ENCODE data around the gene RBM23. TPM values are rescaled to one million over a fixed set of nuclear protein-coding genes. Genes with fewer than 3 reads are reported as not detected.

RBM23 gene
- polyA plus RNA-seq, 1 donor from 2014 or later: 83.7 TPM

DNA sequence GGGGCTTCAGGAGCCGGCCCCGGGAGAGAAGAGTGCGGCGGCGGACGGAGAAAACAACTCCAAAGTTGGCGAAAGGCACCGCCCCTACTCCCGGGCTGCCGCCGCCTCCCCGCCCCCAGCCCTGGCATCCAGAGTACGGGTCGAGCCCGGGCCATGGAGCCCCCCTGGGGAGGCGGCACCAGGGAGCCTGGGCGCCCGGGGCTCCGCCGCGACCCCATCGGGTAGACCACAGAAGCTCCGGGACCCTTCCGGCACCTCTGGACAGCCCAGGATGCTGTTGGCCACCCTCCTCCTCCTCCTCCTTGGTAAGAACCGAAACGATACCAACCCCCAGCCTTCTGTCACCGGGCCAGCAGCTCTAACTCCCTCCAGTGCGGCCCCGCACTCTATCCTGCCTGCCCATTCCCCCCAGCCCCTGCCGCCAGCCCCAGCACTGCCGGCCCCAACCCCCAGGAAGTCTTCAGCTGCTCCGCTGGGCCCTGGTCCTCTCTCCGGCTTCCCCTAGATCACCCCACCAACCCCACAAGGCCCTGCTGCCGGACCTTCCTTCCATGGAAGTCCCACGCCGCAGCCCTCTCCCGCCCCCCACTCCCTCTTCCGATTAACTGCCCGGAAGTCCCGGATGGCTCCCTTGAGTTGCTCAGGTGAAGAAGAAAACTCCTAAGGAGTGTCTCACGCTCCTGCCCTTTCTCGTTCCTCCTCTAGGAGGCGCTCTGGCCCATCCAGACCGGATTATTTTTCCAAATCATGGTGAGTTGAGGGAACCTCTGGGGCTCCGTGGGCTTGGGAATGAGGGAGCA is 46.7 kb downstream of the RBM23 start:
- no peaks in the 10 kb centered on the region for H3K36me3 ChIP-seq (ENCODE audit: insufficient read depth, low read length)
- no peaks in the 10 kb centered on the region for H3K9me3 ChIP-seq (ENCODE audit: low read length)
- H3K9me2 ChIP-seq (ENCODE audit: insufficient read depth, low read length): no peaks in the 10 kb centered on the region
- no peak overlapping the region for H3K4me2 ChIP-seq (ENCODE audit: low read length)
- H3K27me3 ChIP-seq (ENCODE audit: insufficient read depth, low read depth, low read length): peaks cover 16% of the 10 kb centered on the region
- H2AFZ ChIP-seq (ENCODE audit: low read depth, low read length): no peak overlapping the region
- H3F3A ChIP-seq (ENCODE audit: insufficient read depth, low read length, poor library complexity, severe bottlenecking): no peaks in the 10 kb centered on the region
- H4K20me1 ChIP-seq (ENCODE audit: insufficient read depth): no peaks in the 10 kb centered on the region
- TF ChIP-seq EZH2 (IDR thresholded peaks at IDR 0.05; ENCODE audit: borderline replicate concordance, insufficient read depth, low read length, poor library complexity, severe bottlenecking) (no peak), TAF1 (IDR thresholded peaks at IDR 0.05; ENCODE audit: low read depth) (no peak), RAD21 (conservative IDR thresholded peaks at IDR 0.05) (no peak), SMC3 (conservative IDR thresholded peaks at IDR 0.05; ENCODE audit: poor library complexity) (peak; percentile 14), POLR2AphosphoS5 (IDR thresholded peaks at IDR 0.05) (no peak), EP300 (conservative IDR thresholded peaks at IDR 0.05; ENCODE audit: poor library complexity, severe bottlenecking) (no peak)
- TF ChIP-seq, protein P1, sequence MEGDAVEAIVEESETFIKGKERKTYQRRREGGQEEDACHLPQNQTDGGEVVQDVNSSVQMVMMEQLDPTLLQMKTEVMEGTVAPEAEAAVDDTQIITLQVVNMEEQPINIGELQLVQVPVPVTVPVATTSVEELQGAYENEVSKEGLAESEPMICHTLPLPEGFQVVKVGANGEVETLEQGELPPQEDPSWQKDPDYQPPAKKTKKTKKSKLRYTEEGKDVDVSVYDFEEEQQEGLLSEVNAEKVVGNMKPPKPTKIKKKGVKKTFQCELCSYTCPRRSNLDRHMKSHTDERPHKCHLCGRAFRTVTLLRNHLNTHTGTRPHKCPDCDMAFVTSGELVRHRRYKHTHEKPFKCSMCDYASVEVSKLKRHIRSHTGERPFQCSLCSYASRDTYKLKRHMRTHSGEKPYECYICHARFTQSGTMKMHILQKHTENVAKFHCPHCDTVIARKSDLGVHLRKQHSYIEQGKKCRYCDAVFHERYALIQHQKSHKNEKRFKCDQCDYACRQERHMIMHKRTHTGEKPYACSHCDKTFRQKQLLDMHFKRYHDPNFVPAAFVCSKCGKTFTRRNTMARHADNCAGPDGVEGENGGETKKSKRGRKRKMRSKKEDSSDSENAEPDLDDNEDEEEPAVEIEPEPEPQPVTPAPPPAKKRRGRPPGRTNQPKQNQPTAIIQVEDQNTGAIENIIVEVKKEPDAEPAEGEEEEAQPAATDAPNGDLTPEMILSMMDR (IDR thresholded peaks at IDR 0.05; ENCODE audit: poor library complexity, severe bottlenecking): peak; percentile 58
- no peaks in the 10 kb centered on the region for H3K79me2 ChIP-seq (replicated peaks; ENCODE audit: insufficient read depth, low read length)
- H3K4me3 ChIP-seq (ENCODE audit: low read length): peak overlapping the region; percentile 67
- H3K27ac ChIP-seq (ENCODE audit: low read length): no peak overlapping the region
- H3K9ac ChIP-seq (ENCODE audit: low read length): peak overlapping the region; percentile 32

DNA sequence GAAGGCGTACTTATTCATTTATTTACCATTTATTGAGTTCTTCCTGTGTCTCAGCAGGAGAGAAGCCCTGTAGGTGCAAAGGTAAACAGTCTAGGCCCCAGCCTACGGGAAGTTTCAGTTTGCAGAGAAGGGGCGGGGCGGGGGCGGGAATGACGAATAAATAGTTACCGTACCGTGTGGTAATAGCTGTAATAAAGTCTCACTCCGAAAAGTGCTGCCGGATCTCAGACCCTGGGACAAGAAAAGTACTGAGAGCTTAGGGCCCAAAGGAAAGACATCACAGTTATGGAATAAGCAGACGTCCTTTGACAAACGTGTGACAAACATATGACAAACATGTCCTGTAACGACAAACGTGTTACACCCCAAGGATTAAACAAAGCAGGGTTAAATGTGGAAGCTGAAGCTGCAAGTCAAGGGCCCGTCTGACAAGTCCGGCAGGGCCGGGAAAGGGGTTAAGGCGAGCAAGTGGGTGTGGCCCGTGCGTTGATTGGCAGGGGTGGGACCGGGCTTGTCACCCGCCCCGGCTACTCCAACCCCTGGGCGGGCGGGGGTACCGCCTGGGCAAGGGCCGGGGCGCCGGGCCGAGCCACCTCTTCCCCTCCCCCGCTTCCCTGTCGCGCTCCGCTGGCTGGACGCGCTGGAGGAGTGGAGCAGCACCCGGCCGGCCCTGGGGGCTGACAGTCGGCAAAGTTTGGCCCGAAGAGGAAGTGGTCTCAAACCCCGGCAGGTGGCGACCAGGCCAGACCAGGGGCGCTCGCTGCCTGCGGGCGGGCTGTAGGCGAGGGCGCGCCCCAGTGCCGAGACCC is 47.5 kb downstream of the RBM23 start, which contains the start of gene LRP10:
TSS of gene LRP10 (plus strand) at position 517 of the 809 bp plus-strand sequence. CDS start 564 bp downstream, outside the sequence.
- Histone ChIP-seq H3K9me3 (ENCODE audit: low read length) (no peaks in the 10 kb centered on the region), H3K36me3 (ENCODE audit: insufficient read depth, low read length) (no peaks in the 10 kb centered on the region), H3K9ac (ENCODE audit: low read length) (peak within 1 kb of the TSS; percentile 32), H3K27me3 (ENCODE audit: insufficient read depth, low read depth, low read length) (peaks cover 16% of the 10 kb centered on the region), H4K20me1 (ENCODE audit: insufficient read depth) (no peaks in the 10 kb centered on the region), H3K9me2 (ENCODE audit: insufficient read depth, low read length) (no peaks in the 10 kb centered on the region), H3K4me2 (ENCODE audit: low read length) (peak within 1 kb of the TSS; percentile 26), H3F3A (ENCODE audit: insufficient read depth, low read length, poor library complexity, severe bottlenecking) (no peaks in the 10 kb centered on the region), H3K4me3 (ENCODE audit: low read length) (peak within 1 kb of the TSS; percentile 67), H2AFZ (ENCODE audit: low read depth, low read length) (peak within 1 kb of the TSS; percentile 11), H3K79me2 (replicated peaks; ENCODE audit: insufficient read depth, low read length) (no peaks in the 10 kb centered on the region), H3K27ac (ENCODE audit: low read length) (no peak within 1 kb of the TSS)
- TF ChIP-seq, protein P1 (IDR thresholded peaks at IDR 0.05; ENCODE audit: poor library complexity, severe bottlenecking): peak; percentile 14
- TF ChIP-seq RAD21 (conservative IDR thresholded peaks at IDR 0.05): no peak
